Heart right ventricle (tissue), 16 donors: Measurements from ENCODE around the gene SLC35A5. TPM values are rescaled to one million over a fixed set of nuclear protein-coding genes. Genes with fewer than 3 reads are reported as not detected.
"Not testable (repeated sequence)": the region's sequence is repeated elsewhere in the genome, so short reads cannot be mapped to it uniquely, and the experiment has no call there.

Experiments
- ATAC-seq, 8 donors: fragments of 200-7000 bp; cut with Tn5 transposase; one replicate each; pipeline ENCODE4 v1.9.1; 2020; ENCODE audit warnings: mild to moderate bottlenecking in 8 of 8, moderate library complexity in 8 of 8, moderate number of reproducible peaks in 1 of 8
- DNase-seq, 2 donors: peaks; one replicate each; pipeline ENCODE4 v3.0.0-alpha.2; 2020
- H3K27ac ChIP-seq, 10 donors: fragments of 200-600 bp; sonication (generic) in 2 of 10; one replicate each; pipeline versions ENCODE4 v1.5.0 to v1.8.0; 2020 to 2022; ENCODE audit warnings: mild to moderate bottlenecking in 3 of 10
- H3K27me3 ChIP-seq, 7 donors: fragments of 200-600 bp; one replicate each; pipeline ENCODE4 v1.8.0; 2021 to 2022; ENCODE audit warnings: mild to moderate bottlenecking in 2 of 7
- H3K36me3 ChIP-seq, 9 donors: fragments of 200-600 bp; sonication (generic) in 1 of 9; one replicate each; pipeline versions ENCODE4 v1.5.0 to v1.8.0; 2020 to 2022; ENCODE audit warnings: mild to moderate bottlenecking in 2 of 9
- H3K4me1 ChIP-seq, 9 donors: fragments of 200-600 bp; sonication (generic) in 1 of 9; one replicate each; pipeline versions ENCODE4 v1.5.0 to v1.8.0; 2020 to 2022; ENCODE audit warnings: mild to moderate bottlenecking in 4 of 9
- H3K4me3 ChIP-seq, 10 donors: fragments of 200-600 bp; sonication (generic) in 2 of 10; one replicate each; pipeline versions ENCODE4 v1.5.0 to v1.8.0; 2020 to 2022; ENCODE audit warnings: mild to moderate bottlenecking in 7 of 10, moderate library complexity in 2 of 10
- H3K9me3 ChIP-seq, 11 donors: fragments of 200-600 bp in 10 of 11; sonication (generic) in 2 of 11; one replicate each; pipeline versions ENCODE4 v1.5.0 to v1.8.0; 2013 to 2022; ENCODE audit warnings: mild to moderate bottlenecking in 2 of 11, control low read depth in 1 of 11, moderate library complexity in 1 of 11
- CTCF ChIP-seq, 9 donors: fragments of 200-600 bp; sonication (generic) in 2 of 9; IDR thresholded peaks; one replicate each; pipeline versions ENCODE4 v1.5.0 to v1.8.0; 2021 to 2022; ENCODE audit warnings: antibody characterized with exemption in 9 of 9, mild to moderate bottlenecking in 5 of 9, moderate library complexity in 1 of 9
- WGBS, 2 donors: extraction: QIAGEN DNeasy Blood & Tissue Kit; methylation state at CpG; one replicate each; pipeline ENCODE4 v1.1.7; 2013; ENCODE audit warnings: inconsistent platforms in 1 of 2; 5-methylcytosine and 5-hydroxymethylcytosine counted together
- intact Hi-C, 10 donors: fragments of 100-400 bp; cut with DNase I; formaldehyde crosslinking; loops; one replicate each; pipeline versions ENCODE4 v1.11.1 to v1.14.2; 2022
- long read RNA-seq, 3 donors: library from polyadenylated mRNA; unstranded; transcript quantifications; one replicate each; pipeline ENCODE4 v2.0.0, GENCODE V29; 2020 to 2021
- polyA plus RNA-seq, 2 donors: library from polyadenylated mRNA; stranded (reverse); fragments of 200-250 nt; gene quantifications; one replicate each; pipeline ENCODE4 v1.2.3, GENCODE V29; 2013
- total RNA-seq, 10 donors: library from RNA; stranded (reverse); fragmentation: NEBNext Ultra II Directional in 3 of 10; extraction: Animal tissue kit (Norgen Biotek cat#: 25700) in 3 of 10; gene quantifications; one replicate each; pipeline versions ENCODE4 v1.2.1 to v1.2.4, GENCODE V29; 2021 to 2023
- donor health status: Arrhythmogenic right ventricular cardiomyopathy.
- donor health status: ischemic (EF 13 %, LVEDD 7.1; RV severe dilation, severe dysfunction).
- donor health status: healthy with polysubstance abuse.
- donor health status: DM: no; HTN: yes; CAD: no.
- donor health status: DM: no; HTN: no; CAD: no.
- donor health status: ischemic (EF 25% LVEDD 6.9; RV normal size, moderate dysfunction).
- donor health status: ischemic (EF 25% LVEDD 5.7; RV mildly dilated, moderate dysfunction).
- donor health status: healthy.
- donor health status: DM: yes; HTN: yes; CAD: no.
- donor health status: Ischemic cardiomyopathy.
- donor health status: ischemic (EF 35%, LVEDD 5.7; RV mildly dilated, moderate dysfunction).
- donor health status: nonischemic (EF 11% LVEDD 7.7; RV severe dilation, severe dysfunction).
- donor health status: DM: yes; HTN: yes; CAD: no.
- donor health status: PGD.
- donor health status: ischemic (EF 29% LVEDD 5.4; RV normal size, mild dysfunction).
- donor health status: nonischemic (EF 23%, LVEDD 6.1; RV moderate dilation, normal function).

The SLC35A5 gene, protein sequence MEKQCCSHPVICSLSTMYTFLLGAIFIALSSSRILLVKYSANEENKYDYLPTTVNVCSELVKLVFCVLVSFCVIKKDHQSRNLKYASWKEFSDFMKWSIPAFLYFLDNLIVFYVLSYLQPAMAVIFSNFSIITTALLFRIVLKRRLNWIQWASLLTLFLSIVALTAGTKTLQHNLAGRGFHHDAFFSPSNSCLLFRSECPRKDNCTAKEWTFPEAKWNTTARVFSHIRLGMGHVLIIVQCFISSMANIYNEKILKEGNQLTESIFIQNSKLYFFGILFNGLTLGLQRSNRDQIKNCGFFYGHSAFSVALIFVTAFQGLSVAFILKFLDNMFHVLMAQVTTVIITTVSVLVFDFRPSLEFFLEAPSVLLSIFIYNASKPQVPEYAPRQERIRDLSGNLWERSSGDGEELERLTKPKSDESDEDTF
- total RNA-seq (10 to 100 TPM; 12.0 to 25.7 (median 15.1) TPM), polyA plus RNA-seq (1 to 10 TPM; 6.1 to 9.2 TPM)
- long read RNA-seq, donor 1, full-length matches to known transcripts = 9 of 10 reads
- long read RNA-seq, donor 1, partial matches to known transcripts = 1 of 10 reads
- long read RNA-seq, donor 1, other reads (novel, unspliced or antisense) = 0 of 10 reads
- long read RNA-seq, donor 2, full-length matches to known transcripts = 8 of 10 reads
- long read RNA-seq, donor 2, partial matches to known transcripts = 2 of 10 reads
- long read RNA-seq, donor 2, other reads (novel, unspliced or antisense) = 0 of 10 reads
- long read RNA-seq, donor 3, full-length matches to known transcripts = 26 of 31 reads
- long read RNA-seq, donor 3, partial matches to known transcripts = 3 of 31 reads
- long read RNA-seq, donor 3, other reads (novel, unspliced or antisense) = 2 of 31 reads

- ATAC-seq (peak; percentile 96 to 99 (median 97)), DNase-seq (peak; percentile 99)
- intact Hi-C loops = loop anchor here in 2 of 10 donors (5.0 kb wide), 2 partner anchors 430 to 730 kb away; partner anchors contain the start of gene GTPBP8 (in 1 of the 2)
- Histone ChIP-seq H3K27me3 (no peaks in the 10 kb centered on the region), H3K4me1 (peaks cover 2 to 47% (median 40%) of the 10 kb centered on the region in 9 donors), H3K4me3 (peak within 1 kb of the TSS; percentile 71 to 99 (median 85)), H3K9me3 (no peaks in the 10 kb centered on the region), H3K36me3 (peaks cover 0 to 42% (median 0%) of the 10 kb centered on the region in 9 donors), H3K27ac (peak within 1 kb of the TSS; percentile 86 to 99 (median 92))
- 0% methylated on average over 49 to 58 of the region's 58 CpGs for WGBS, 2 donors
- TF ChIP-seq CTCF (IDR thresholded peaks at IDR 0.05) = peak in 3 of 9 donors; percentile 3 to 21 (median 5)
Measured at GRCh38 chr3:112561734-112562529, at the start of gene SLC35A5, which contains the start of gene ATG3. Gene SLC35A5, plus strand, starts transcription at chr3:112562045. Its CDS starts 1,359 bp downstream, at chr3:112563404. Gene ATG3, minus strand, starts transcription at chr3:112561962. Its CDS starts 434 bp downstream, at chr3:112561528.

DNA sequence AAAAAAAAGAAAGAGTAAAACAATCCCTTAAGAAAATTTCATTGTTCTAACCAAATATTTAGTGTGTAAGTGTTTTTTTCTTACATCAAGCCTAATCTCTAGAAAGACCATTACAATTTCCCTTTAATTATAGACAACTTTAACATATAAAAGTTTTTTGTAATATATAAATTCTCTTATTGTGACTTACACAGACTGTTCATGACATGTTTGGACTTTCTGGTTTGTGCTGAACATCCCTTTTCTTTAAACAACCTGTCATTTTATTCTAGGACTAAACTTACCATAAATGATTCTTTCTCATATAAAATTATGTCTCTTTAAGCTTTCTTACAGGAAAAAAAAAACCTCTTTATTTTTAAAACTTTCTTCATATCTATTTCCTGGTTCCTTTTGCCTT, 49.5 kb upstream of the SLC35A5 start:
- no peak for TF ChIP-seq CTCF (IDR thresholded peaks at IDR 0.05)
- Histone ChIP-seq H3K4me3 (no peak overlapping the region), H3K4me1 (peaks cover 0 to 20% (median 9%) of the 10 kb centered on the region in 9 donors), H3K27ac (no peak overlapping the region), H3K9me3 (peaks cover 0 to 16% (median 0%) of the 10 kb centered on the region in 11 donors), H3K27me3 (no peaks in the 10 kb centered on the region), H3K36me3 (no peaks in the 10 kb centered on the region)
- no peak for DNase-seq
- ATAC-seq = no peak
- intact Hi-C loops = loop anchor here in 2 of 10 donors (10.0 kb wide), 3 partner anchors 178 to 228 kb away; partner anchors contain the start of genes CD200 (in 1 of the 2) and SLC9C1 (in 1 of the 2)

DNA sequence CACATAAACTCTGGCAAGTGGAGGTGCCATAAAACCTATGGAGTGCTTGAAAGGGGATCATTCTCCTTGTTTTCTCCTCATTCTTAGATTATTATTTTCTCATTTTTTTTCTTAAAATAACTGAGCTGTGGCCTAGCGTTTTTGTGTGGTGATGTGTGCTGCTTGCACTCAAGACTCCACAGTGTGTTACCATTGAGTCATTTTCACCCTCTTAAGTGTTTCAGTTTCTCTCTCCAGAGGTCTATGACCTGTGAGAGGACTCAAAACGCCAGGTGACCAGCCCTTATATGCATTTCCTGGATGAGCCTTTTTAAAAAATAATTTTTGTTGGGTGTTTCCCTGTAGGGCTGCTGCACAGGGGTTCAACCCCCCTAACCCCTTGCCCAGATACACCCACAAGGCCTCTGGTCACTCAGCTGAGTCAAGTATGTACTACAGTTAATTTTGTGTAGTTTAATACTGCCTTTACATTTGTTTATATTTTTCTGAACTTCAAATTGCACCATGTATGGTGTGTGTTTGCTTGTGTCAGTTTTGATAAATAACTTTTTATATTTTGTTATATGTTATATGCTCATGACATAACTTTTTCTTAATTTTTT, 47.2 kb upstream of the SLC35A5 start:
- H3K4me1 ChIP-seq = peaks cover 0 to 3% (median 0%) of the 10 kb centered on the region in 9 donors
- H3K9me3 ChIP-seq = peaks cover 0 to 16% (median 0%) of the 10 kb centered on the region in 11 donors
- no peak for TF ChIP-seq CTCF (IDR thresholded peaks at IDR 0.05)
- H3K27me3 ChIP-seq = no peaks in the 10 kb centered on the region
- intact Hi-C loops = loop anchor here in 7 of 10 donors (5.0 to 10.0 kb wide), 7 partner anchors 180 to 402 kb away; partner anchors contain the start of genes SLC9C1 (in 3 of the 7) and CD200 (in 1 of the 7)
- no peak for ATAC-seq
- H3K36me3 ChIP-seq = no peaks in the 10 kb centered on the region
- no peak overlapping the region for H3K4me3 ChIP-seq
- H3K27ac ChIP-seq = no peak overlapping the region
- no peak for DNase-seq
- 56 to 66% methylated on average over 2 of the region's 2 CpGs for WGBS, 2 donors

GRCh38 chr3:112518970-112519369, 42.9 kb upstream of the SLC35A5 start:
- 55 to 65% methylated on average over 3 of the region's 3 CpGs for WGBS, 2 donors
- DNase-seq = not testable (repeated sequence)

More at GRCh38 chr3:112518970-112519369, 42.9 kb upstream of the SLC35A5 start:
- H3K4me1 ChIP-seq, ATAC-seq, H3K9me3 ChIP-seq, H3K36me3 ChIP-seq, H3K27me3 ChIP-seq, H3K27ac ChIP-seq, H3K4me3 ChIP-seq: not testable (repeated sequence)
- intact Hi-C loops = loop anchor here in 8 of 10 donors (1.0 to 10.0 kb wide), 10 partner anchors 184 to 407 kb away; partner anchors contain the start of genes SLC9C1 (in 3 of the 8) and CD200 (in 1 of the 8)
